Measurements from ENCODE around the gene ZNF182. TPM values are rescaled to one million over a fixed set of nuclear protein-coding genes. Genes with fewer than 3 reads are reported as not detected.
"Not testable (repeated sequence)": the region's sequence is repeated elsewhere in the genome, so short reads cannot be mapped to it uniquely, and the experiment has no call there.

Gene ZNF182
- total RNA-seq, 2 donors from 2014 or later, result 3.2 to 4.3 TPM

DNA sequence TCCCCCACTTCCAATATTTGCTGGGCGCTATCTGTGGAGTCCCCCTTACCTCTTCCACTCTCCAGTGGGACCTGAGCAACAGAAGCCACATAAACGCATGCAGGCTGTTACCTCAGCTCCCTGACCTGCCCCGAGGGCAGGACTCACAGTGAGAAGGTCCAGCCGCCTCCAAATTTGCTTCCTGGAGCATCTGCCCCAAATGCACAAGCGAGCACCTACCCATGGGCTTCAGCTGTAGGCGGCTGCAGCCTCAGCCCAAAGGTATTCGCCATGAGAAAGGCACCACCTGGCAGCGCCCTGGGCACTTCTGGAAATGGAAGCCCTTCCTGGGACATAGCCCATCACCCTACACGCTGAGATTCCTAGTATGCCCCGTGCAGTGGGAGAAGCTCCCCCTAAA is 26.4 kb upstream of the ZNF182 start:
- Histone ChIP-seq H3K4me3 (no peak overlapping the region), H3K36me3 (no peaks in the 10 kb centered on the region), H3K4me1 (ENCODE audit: control insufficient read depth in 1 of 2, low read depth in 2 of 2) (no peaks in the 10 kb centered on the region), H3K9me3 (no peaks in the 10 kb centered on the region), H3K27ac (no peak overlapping the region), H3K27me3 (replicated peaks; ENCODE audit: insufficient read depth) (no peaks in the 10 kb centered on the region)
- no peak for TF ChIP-seq CTCF (IDR thresholded peaks at IDR 0.05)
- DNase-seq (ENCODE audit: low spot score) (no peak), ATAC-seq (ENCODE audit: insufficient number of reproducible peaks, low FRiP score, low read depth) (no peak)

DNA sequence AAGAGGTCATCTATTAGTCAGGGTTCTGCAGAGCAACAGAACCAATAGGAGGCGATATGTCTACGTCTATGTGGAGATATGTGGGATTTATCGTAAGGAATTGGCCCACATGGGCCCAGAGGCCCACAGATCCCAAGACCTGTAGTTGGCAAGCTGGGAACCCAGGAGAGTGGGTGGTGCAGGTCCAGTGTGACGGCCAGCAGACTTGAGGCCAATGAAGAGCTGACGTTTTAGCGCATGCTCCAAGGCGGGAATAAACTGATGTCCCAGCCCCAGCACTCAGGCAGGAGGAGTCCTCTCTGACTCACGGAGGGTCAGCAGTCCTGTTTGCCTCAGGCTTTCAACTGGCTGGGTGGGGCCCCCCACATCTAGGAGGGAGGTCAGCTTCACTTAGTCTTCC is 24.3 kb upstream of the ZNF182 start:
- Histone ChIP-seq H3K4me1 (ENCODE audit: control insufficient read depth in 1 of 2, low read depth in 2 of 2) (no peaks in the 10 kb centered on the region), H3K27me3 (replicated peaks; ENCODE audit: insufficient read depth) (no peaks in the 10 kb centered on the region), H3K9me3 (no peaks in the 10 kb centered on the region), H3K36me3 (no peaks in the 10 kb centered on the region), H3K4me3 (no peak overlapping the region), H3K27ac (no peak overlapping the region)
- no peak for TF ChIP-seq CTCF (IDR thresholded peaks at IDR 0.05)
- DNase-seq (ENCODE audit: low spot score), result no peak
- ATAC-seq (ENCODE audit: insufficient number of reproducible peaks, low FRiP score, low read depth), result no peak

DNA sequence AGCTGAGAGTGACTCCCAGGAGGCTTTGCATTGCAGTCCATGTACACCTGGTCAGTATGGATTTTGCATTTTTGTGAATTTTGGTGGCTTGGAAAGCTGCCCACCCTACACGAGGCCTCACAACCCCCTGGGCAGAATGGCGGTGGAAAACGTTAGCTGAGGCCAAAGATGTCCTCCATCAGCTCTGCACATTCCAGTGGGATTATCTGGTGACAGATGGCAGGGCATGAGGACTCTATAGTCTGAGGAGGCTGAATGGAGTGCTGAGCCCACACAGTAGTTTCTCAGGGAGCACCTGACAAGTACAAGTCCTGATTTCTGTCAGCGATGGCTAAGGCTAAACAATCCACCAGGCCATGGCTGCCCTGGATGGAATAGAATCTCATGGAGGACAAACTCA is 23.8 kb upstream of the ZNF182 start:
- not testable (repeated sequence) for H3K4me1 ChIP-seq (ENCODE audit: control insufficient read depth in 1 of 2, low read depth in 2 of 2); H3K9me3 ChIP-seq; H3K27me3 ChIP-seq (replicated peaks; ENCODE audit: insufficient read depth); H3K27ac ChIP-seq; H3K36me3 ChIP-seq; H3K4me3 ChIP-seq; DNase-seq (ENCODE audit: low spot score); ATAC-seq (ENCODE audit: insufficient number of reproducible peaks, low FRiP score, low read depth)

DNA sequence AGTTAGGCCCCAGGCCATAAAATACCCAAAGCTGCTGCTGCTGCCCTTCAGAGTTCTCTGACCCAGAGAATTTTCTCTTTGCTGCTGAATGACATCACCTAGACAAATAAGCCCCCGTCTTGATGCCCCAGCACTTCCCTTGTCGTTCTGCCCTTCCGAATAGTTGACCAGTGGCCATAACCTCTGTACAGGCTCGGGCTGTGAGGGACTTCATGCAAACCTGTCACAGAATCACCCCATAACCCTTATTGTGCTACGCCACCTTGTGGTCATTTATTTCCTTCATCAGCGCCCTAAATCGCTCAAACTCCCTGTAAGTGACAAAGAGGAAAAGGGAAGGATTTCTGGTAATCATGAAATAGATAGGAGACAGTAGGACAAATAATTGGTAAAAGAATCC is 21.8 kb upstream of the ZNF182 start:
- no peaks in the 10 kb centered on the region for H3K27me3 ChIP-seq (replicated peaks; ENCODE audit: insufficient read depth)
- TF ChIP-seq CTCF (IDR thresholded peaks at IDR 0.05), result peak; percentile 48
- DNase-seq (ENCODE audit: low spot score) (no peak), ATAC-seq (ENCODE audit: insufficient number of reproducible peaks, low FRiP score, low read depth) (no peak)
- no peaks in the 10 kb centered on the region for H3K4me1 ChIP-seq (ENCODE audit: control insufficient read depth in 1 of 2, low read depth in 2 of 2)
- no peak overlapping the region for H3K27ac ChIP-seq
- H3K9me3 ChIP-seq, result no peaks in the 10 kb centered on the region
- H3K36me3 ChIP-seq, result no peaks in the 10 kb centered on the region
- no peak overlapping the region for H3K4me3 ChIP-seq

DNA sequence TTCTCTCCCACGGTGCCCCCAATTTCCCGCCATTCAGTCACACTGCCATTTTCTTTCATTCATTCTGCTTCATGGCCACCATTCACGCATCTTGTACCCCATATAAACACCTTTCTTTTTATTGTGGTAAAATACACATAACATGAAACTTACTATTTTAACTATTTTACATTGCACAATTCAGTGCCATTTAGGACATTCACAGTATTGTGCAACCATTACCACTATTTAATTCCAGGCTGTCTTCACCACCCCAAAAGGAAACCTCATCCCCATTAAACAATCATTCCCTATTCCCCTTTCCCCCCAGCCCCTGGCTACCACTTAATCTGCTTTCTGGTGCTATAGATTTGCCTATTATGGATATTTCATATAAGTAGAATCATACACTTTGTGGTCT is 18.9 kb upstream of the ZNF182 start:
- no peaks in the 10 kb centered on the region for H3K9me3 ChIP-seq
- DNase-seq (ENCODE audit: low spot score), result no peak
- TF ChIP-seq CTCF (IDR thresholded peaks at IDR 0.05), result no peak
- H3K27ac ChIP-seq, result no peak overlapping the region
- H3K36me3 ChIP-seq, result no peaks in the 10 kb centered on the region
- no peaks in the 10 kb centered on the region for H3K27me3 ChIP-seq (replicated peaks; ENCODE audit: insufficient read depth)
- no peak overlapping the region for H3K4me3 ChIP-seq
- no peak for ATAC-seq (ENCODE audit: insufficient number of reproducible peaks, low FRiP score, low read depth)
- H3K4me1 ChIP-seq (ENCODE audit: control insufficient read depth in 1 of 2, low read depth in 2 of 2), result no peaks in the 10 kb centered on the region

- Histone ChIP-seq H3K4me3 (peak overlapping the region; percentile 72), H3K27ac (peak overlapping the region; percentile 77 to 85), H3K4me1 (ENCODE audit: control insufficient read depth in 1 of 2, low read depth in 2 of 2) (no peaks in the 10 kb centered on the region), H3K9me3 (no peaks in the 10 kb centered on the region), H3K36me3 (no peaks in the 10 kb centered on the region), H3K27me3 (replicated peaks; ENCODE audit: insufficient read depth) (no peaks in the 10 kb centered on the region)
- TF ChIP-seq CTCF (IDR thresholded peaks at IDR 0.05), result no peak
- no peak for DNase-seq (ENCODE audit: low spot score)
- no peak for ATAC-seq (ENCODE audit: insufficient number of reproducible peaks, low FRiP score, low read depth)
Observed at GRCh38 chrX:48022100-48022499, 18.3 kb upstream of the ZNF182 start.
